Upper lobe of right lung (tissue), 1 donor: ENCODE measurements around the gene EMID1. TPM values are rescaled to one million over a fixed set of nuclear protein-coding genes. Genes with fewer than 3 reads are reported as not detected.
"Not testable (repeated sequence)": the region's sequence is repeated elsewhere in the genome, so short reads cannot be mapped to it uniquely, and the experiment has no call there.

ENCODE experiments used
- ATAC-seq: fragments of 200-7000 bp; cut with Tn5 transposase; one replicate; pipeline ENCODE4 v1.9.1; 2020; ENCODE audit warnings: mild to moderate bottlenecking, moderate library complexity
- DNase-seq: peaks from one replicate; pipeline ENCODE4 v3.0.0-alpha.2; 2020
- H3K27ac ChIP-seq: fragments of 200-600 bp; one replicate; pipeline ENCODE4 v1.8.0; 2022
- H3K27me3 ChIP-seq: fragments of 200-600 bp; one replicate; pipeline ENCODE4 v1.8.0; 2022; ENCODE audit warnings: mild to moderate bottlenecking
- H3K36me3 ChIP-seq: fragments of 200-600 bp; one replicate; pipeline ENCODE4 v1.8.0; 2022
- H3K4me1 ChIP-seq: fragments of 200-600 bp; one replicate; pipeline ENCODE4 v1.8.0; 2022
- H3K4me3 ChIP-seq: fragments of 200-600 bp; one replicate; pipeline ENCODE4 v1.8.0; 2022; ENCODE audit warnings: mild to moderate bottlenecking
- H3K9me3 ChIP-seq: fragments of 200-600 bp; one replicate; pipeline ENCODE4 v1.8.0; 2022
- intact Hi-C: fragments of 100-400 bp; cut with DNase I; formaldehyde crosslinking; loops from one replicate; pipeline ENCODE4 v1.11.0; 2022
- total RNA-seq: library from RNA; stranded (reverse); fragmentation: NEBNext Ultra II Directional; extraction: Animal tissue kit (Norgen Biotek cat#: 25700); gene quantifications from one replicate; pipeline ENCODE4 v1.2.1, GENCODE V29; 2021
- TF ChIP-seq, protein P1 (sequence below): fragments of 200-600 bp; IDR thresholded peaks from one replicate; pipeline ENCODE4 v1.8.0; 2022; ENCODE audit warnings: antibody characterized with exemption
- donor health status: DM: no; HTN: yes; CAD: no; lungs with severe emphysema.

EMID1 gene
- total RNA-seq, 1 donor from 2014 or later, result 15.2 TPM

DNA sequence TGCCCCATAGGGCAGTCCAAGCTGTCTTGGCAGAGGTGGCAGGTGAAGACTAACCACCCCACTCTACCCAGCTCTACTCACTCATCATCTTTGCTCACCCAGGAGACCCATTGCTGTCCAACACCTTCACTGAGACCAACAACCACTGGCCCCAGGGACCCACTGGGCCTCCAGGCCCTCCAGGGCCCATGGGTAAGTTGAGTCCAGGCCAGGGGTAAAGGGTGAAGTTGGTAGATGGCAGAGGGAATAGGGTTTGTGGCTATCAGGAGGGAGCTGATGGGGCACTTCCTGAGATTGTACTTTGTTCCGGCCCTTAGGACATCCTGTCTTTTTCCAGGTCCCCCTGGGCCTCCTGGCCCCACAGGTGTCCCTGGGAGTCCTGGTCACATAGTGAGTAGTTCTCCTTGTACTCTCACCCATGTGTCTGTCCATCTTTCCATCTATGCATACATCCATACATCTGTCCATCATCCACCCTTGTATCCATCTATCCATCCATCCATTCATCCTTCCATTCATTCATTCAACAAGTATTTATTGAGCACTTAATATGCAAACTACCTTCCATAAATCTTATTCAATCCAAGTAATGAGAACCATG is 27.7 kb downstream of the EMID1 start:
- Histone ChIP-seq H3K4me1 (no peaks in the 10 kb centered on the region), H3K36me3 (no peaks in the 10 kb centered on the region), H3K27me3 (no peaks in the 10 kb centered on the region), H3K27ac (no peak overlapping the region), H3K9me3 (no peaks in the 10 kb centered on the region), H3K4me3 (no peak overlapping the region)
- intact Hi-C loops, result no loop called here
- peak; percentile 25 for ATAC-seq
- TF ChIP-seq, protein P1, sequence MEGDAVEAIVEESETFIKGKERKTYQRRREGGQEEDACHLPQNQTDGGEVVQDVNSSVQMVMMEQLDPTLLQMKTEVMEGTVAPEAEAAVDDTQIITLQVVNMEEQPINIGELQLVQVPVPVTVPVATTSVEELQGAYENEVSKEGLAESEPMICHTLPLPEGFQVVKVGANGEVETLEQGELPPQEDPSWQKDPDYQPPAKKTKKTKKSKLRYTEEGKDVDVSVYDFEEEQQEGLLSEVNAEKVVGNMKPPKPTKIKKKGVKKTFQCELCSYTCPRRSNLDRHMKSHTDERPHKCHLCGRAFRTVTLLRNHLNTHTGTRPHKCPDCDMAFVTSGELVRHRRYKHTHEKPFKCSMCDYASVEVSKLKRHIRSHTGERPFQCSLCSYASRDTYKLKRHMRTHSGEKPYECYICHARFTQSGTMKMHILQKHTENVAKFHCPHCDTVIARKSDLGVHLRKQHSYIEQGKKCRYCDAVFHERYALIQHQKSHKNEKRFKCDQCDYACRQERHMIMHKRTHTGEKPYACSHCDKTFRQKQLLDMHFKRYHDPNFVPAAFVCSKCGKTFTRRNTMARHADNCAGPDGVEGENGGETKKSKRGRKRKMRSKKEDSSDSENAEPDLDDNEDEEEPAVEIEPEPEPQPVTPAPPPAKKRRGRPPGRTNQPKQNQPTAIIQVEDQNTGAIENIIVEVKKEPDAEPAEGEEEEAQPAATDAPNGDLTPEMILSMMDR, result no peak
- no peak for DNase-seq

GRCh38 chr22:29240481-29240880 is 34.8 kb downstream of the EMID1 start:
- H3K9me3 ChIP-seq, intact Hi-C loops, DNase-seq, H3K4me1 ChIP-seq, H3K27ac ChIP-seq, H3K27me3 ChIP-seq, H3K36me3 ChIP-seq, H3K4me3 ChIP-seq, ATAC-seq: not testable (repeated sequence)

- no peak for DNase-seq
- intact Hi-C loops, result no loop called here
- TF ChIP-seq, protein P1, result no peak
- no peaks in the 10 kb centered on the region for H3K9me3 ChIP-seq
- no peaks in the 10 kb centered on the region for H3K36me3 ChIP-seq
- H3K4me1 ChIP-seq, result peaks cover 6% of the 10 kb centered on the region
- no peak overlapping the region for H3K4me3 ChIP-seq
- H3K27ac ChIP-seq, result no peak overlapping the region
- H3K27me3 ChIP-seq, result no peaks in the 10 kb centered on the region
- ATAC-seq, result no peak
Measured at GRCh38 chr22:29243874-29244446, 38.3 kb downstream of the EMID1 start.

DNA sequence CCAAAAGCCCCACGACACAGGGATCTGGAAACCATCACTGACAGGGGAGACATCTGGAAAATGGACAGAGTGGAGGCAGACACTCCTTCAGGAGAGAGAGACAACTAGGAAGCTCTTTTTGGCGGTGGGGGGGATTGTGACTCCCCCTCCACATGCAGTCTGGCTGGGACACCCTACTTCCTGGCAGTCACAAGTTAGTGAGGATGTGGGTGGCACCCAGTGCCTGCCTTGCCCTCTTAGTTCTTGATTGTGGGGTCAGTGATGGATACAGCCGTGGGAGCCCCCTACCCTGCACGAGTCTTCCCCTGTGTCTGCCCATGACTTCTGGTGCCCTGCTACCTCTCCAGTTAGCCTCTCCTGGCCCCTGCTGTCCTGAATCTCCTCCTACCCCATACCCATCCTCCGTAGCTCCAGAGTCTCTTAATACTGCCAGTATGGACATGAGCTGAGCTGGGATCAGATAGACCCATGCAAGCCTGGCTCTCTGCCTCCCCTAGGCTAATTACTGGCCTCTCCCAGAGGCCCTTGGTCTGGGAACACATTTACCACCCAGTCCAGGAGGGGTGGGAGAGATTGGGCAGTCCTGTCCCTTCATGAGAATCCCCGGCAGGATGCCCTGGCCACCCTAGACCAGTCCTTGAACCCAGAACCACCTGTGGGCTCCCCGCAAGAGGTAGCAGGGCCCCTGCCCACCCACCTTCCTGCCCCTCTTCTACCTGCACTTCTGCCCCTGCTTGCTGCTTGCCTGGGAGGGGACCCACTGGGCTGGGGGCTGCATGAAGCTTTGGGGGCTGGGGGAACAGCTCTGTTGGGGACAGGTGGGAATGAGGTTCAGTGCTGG is 39.3 kb downstream of the EMID1 start:
- Histone ChIP-seq H3K27ac (no peak overlapping the region), H3K4me1 (peaks cover 6% of the 10 kb centered on the region), H3K36me3 (no peaks in the 10 kb centered on the region), H3K4me3 (no peak overlapping the region), H3K9me3 (no peaks in the 10 kb centered on the region), H3K27me3 (no peaks in the 10 kb centered on the region)
- no peak for ATAC-seq
- intact Hi-C loops, result loop anchor here (5.0 kb wide), 1 partner anchor 88 kb away; no protein-coding TSS in a partner anchor
- TF ChIP-seq, protein P1, result no peak
- DNase-seq, result no peak

DNA sequence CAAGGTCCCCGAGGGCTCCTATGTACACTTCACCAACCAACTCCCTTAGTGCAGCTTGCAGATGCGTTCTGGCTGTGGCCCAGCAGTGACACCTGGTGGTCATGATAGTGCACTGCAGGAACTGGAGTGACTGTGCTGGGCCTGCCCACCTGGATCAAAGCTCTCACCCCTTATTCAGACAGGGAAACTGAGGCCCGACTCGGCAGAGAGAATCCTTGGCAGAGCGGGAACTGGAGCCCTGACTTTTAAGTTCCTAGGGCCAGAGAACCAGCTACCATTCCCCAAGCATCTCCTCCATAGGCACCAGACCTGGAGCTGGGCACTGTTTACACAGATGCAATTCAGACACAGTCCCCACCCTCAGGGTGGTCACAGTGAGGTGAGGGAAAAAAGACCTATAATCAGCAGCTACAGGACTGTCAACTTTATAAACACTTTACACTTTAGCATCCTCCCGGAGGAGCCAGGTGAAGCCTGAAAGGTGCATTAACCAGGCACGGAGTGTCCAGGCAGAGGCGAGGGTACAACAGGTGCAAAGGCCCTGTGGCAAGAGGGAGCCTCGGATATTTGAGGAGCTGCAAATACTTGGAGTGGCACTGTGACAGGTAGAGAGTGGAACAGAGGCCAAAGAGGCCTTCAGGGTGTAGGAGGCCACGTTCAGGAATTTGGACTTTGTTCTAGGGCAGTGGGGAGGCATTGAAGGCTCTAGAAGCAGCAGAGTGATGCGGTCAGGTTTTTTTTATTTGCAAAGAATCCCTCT is 40.1 kb downstream of the EMID1 start:
- Histone ChIP-seq H3K36me3 (no peaks in the 10 kb centered on the region), H3K27me3 (no peaks in the 10 kb centered on the region), H3K4me3 (no peak overlapping the region), H3K4me1 (peaks cover 6% of the 10 kb centered on the region), H3K27ac (no peak overlapping the region), H3K9me3 (no peaks in the 10 kb centered on the region)
- peak; percentile 80 for DNase-seq
- peak; percentile 97 for ATAC-seq
- intact Hi-C loops, result loop anchor here (5.0 kb wide), 1 partner anchor 89 kb away; no protein-coding TSS in a partner anchor
- TF ChIP-seq, protein P1, result peak; percentile 97

DNA sequence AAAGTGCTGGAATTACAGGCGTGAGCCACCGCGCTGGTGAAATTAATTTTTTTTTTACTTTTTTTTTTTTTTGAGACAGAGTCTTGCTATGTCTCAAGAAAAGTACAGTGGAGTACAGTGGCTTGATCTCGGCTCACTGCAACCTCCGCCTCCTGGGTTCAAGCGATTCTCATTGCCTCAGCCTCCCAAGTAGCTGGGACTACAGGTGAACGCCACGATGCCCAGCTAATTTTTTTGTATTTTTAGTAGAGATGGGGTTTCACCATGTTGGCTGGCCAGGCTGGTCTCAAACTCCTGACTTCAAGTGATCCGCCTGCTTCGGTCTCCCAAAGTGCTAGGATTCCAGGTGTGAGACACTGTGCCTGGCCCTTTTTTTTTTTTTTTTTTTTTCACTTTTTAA is 42.2 kb downstream of the EMID1 start:
- not testable (repeated sequence) for ATAC-seq, DNase-seq, H3K4me3 ChIP-seq, H3K27me3 ChIP-seq, H3K4me1 ChIP-seq, H3K27ac ChIP-seq, H3K36me3 ChIP-seq, H3K9me3 ChIP-seq
- intact Hi-C loops, result loop anchor here (5.0 kb wide), 1 partner anchor 91 kb away; no protein-coding TSS in a partner anchor
